HG02885 (cell line): ENCODE data around the gene TMC2.
A peak's percentile ranks its signal among the peaks of the same experiment; 100 is the strongest.

ENCODE experiments used
- ATAC-seq: cut with Tn5 transposase; IDR thresholded peaks from one replicate; pipeline ENCODE4 v1.9.1; 2021; ENCODE audit warnings: mild to moderate bottlenecking; ENCODE audit not compliant: unreplicated experiment, poor library complexity

TMC2 gene

DNA sequence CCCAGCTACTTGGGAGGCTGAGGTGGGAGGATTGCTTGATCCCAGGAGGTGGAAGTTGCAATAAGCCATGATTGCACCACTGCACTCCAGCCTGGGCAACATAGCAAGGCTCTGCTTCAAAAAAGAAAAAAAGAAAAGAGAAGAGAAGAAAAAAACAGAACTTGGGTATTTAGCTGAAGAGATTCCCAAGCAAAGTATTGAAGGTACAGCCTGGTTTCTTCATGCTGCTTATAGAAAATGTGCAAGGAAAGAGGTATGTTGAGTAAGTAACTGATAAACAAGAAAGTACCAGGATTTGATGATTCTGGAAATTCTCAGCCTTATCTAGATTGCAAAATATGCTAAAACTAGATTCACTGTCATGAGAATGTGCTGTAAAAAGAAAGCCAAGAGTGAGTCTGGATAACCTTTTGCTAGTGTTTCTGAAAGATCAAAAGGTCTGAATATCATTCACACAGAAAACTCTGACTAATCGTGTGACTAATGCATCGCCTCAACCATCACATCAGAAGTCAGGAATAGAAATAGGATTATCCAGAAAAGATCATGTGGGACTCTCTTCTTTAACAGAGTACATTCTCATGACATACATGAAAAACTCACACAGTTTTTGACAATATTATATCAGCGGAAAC, 83.7 kb downstream of the TMC2 start:
- no peak for ATAC-seq

DNA sequence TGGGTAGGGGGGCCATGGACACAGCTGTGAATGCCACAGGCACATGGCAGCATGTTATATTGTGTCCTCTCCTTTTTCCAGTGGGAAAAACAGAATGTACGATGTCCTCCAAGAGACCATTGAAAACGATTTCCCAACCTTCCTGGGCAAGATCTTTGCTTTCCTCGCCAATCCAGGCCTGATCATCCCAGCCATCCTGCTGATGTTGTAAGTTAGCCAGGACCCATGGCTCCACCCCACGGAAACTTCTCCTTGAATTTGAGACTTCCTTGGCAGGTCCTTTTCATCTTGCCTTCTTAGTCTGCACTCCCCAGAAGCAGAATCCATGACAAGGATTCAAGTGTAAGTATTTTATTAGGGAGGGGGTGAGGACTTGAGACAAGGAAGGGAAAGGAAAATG, 87.8 kb downstream of the TMC2 start:
- ATAC-seq = no peak

DNA sequence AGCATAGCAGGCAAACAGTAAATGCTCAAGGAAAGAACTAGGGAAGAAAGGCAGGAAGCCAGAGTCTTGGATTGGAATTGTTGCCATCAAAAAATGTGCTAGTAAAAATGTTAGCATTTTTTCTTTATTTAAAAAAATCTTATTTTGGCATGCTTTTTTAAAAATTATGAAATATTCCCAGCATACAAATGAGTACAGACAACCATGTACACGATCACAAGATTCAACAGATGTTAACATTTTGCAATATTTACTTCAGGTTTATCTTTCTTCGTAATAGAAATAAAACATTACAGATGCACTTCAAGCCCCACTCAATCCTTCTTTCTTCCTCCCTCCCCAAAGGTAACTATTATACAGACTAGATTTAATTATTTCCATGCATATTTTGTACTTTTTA, 88.7 kb downstream of the TMC2 start:
- ATAC-seq = no peak

DNA sequence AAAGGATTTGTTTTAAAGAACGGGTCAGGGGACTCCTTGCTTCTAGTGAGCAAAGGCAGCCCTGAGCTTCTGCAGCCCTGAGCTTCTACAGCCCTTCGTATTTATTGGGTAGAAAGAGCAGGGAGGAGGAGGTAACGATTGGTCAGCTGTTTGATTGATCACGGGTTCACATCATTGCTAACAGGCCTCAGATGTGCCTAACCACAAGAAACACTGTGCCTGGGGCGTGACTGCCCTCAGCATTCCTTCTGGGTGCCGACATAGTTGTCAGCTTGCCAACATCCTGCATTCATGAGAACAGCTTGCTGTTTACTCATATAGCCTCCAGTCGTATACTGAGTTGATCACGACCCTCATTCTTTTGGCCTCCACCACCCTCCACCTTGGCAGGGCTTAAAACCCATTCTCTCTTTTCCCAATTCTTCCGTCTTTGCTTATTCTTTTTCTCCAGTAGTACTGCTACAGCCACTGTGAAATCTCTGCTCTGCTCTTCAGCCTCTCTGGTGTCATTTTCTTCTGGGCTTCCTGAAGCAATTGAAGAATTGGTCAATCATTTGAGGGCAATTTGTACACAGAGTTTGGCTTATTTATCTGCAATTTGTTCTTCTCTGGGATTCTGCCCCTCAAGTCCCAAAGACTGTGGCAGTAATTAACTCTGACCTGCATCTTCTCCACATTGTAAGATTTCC, 90.6 kb downstream of the TMC2 start:
- no peak for ATAC-seq

- no peak for ATAC-seq
Measured at GRCh38 chr20:2631228-2631627, 94.9 kb downstream of the TMC2 start.

DNA sequence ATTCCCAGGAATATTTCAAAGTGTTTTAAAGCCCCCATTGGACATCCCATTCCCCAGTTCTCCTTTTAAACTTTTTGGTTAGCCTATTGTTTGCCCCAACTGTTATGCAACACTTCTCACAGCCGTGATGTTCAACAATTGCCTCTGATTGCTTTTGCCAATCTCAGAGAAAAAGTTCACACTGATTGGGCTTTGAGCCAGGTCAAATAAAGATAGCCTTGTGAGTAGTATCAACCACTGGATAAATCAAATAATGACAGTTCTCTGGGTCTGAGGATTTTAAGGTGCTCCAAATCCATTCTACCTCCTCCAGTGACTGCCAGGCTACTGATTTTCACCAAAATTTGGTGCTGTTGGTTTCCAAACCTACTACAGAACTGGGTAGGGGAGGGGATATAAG, 97.0 kb downstream of the TMC2 start:
- ATAC-seq = no peak

- ATAC-seq = no peak
Measured at GRCh38 chr20:2637246-2637645, 100.9 kb downstream of the TMC2 start.

DNA sequence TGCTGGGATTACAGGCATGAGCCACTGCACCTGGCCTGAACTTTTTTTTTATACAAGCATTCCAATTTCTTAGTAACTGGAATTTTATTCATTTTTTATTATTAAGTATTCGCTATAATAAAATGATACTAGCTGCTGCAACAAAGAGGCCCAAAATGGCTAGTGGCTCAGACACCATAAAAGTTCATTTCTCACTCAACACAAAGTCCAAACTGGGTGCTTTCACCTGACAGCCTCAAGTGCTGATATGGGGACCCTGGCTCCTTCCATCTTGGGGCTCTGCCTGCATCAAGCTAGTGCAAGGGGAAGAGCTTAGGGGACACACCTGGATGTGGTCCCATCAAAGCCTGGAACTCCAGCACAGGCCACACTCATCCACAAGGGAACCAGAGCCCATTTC, 103.9 kb downstream of the TMC2 start:
- no peak for ATAC-seq

DNA sequence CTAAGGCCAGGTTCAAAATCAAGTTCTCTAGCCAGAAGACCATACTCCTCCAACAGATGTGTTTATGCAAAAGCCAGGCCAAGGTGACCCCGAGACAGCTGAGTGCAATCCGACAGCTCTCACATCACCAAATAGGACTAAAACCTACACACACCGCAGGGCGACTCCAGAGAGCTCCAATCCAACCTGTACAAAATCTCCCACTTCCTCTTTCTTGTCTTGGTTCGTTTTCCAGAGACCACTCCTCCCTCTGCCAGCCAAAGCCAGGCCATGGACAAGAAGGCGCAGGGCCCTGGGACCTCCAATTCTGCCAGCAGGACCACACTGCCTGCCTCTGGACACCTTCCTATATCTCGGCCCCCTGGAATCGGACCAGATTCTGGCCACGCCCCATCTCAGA, 104.5 kb downstream of the TMC2 start:
- no peak for ATAC-seq

GRCh38 chr20:2643708-2644107, 107.3 kb downstream of the TMC2 start:
- no peak for ATAC-seq

DNA sequence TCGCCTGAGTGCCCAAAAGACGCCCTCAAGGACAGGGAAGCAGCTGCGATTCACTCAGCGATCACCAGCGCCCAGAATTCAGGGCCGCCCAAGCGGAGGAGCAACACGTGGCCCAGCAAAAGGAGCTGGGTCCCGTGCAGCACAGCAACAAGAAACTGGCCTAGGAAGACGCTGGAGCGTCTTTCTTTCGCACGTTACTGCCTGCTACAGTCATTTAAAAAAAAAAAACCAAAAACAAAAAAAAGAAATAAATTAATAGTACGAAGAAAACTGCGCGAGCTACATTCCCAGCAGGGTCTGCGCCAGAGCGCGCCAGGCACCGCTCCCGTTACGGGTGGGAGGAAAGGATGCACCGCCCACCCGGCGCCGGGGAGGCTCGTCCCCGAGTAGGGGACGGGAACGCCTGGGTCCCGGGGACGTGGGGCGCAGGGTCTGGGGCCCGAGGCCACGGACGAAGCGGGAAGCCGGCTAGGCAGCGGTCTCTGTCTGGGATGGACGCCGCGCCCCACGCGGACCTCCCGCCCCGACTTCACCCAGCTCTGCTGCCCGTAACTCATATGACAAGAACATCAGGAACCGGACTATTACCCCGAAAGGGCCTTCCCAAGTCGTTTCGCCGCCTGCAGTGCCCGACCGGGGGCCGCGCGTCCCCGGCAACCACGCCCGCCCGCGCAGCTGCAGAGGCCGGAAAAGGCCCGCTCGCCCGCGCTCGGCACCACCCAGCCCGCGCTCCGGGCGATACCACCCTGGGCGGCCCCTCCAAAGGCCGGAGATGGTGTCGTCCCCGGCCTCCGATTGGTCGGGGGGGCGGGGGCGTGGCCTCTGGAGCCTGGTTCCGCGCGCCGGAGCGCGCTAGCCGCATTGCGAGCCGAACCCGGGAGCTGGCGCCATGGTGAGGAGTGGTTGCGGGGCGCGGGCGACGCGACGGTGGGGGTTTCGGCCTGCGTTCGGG, 115.7 kb downstream of the TMC2 start, which contains the start of gene NOP56:
NOP56 (plus strand) TSS at position 861 of the 952 bp plus-strand sequence; CDS start at position 890, 29 bp downstream.
- peak; percentile 84 for ATAC-seq

DNA sequence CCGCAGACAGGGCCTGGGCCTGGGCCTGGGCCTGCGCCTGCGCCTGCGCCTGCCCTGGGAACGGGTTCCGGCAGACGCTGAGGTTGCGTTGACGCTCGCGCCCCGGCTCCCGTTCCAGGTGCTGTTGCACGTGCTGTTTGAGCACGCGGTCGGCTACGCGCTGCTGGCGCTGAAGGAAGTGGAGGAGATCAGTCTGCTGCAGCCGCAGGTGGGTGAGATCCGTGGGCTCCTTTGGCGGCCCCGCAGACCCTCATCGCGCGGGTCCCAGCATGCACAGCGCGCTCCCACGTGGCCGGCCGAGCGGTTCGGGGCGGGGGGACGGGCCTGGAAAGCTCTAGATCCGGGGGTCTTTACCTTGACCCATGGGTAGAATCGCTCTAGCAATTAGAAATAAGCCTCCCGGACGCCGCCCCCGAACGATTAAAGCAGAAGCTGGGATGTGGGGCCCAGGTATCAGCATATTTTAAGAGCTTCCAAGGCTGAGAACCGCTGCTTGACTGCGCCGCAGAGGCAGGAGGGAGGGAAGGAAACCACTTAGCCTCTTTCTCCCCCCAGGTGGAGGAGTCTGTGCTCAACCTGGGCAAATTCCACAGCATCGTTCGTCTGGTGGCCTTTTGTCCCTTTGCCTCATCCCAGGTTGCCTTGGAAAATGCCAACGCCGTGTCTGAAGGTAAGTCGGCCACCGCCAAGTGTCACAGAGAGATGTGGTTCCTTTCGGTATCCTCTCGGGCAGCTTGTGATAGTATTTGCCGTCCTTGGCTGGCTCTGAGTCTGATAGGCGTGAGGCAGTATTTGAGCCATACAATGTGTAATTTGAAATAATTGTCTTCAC, 116.6 kb downstream of the TMC2 start:
- ATAC-seq = peak; percentile 51

- no peak for ATAC-seq
Measured at GRCh38 chr20:2653556-2654383, 117.4 kb downstream of the TMC2 start.

DNA sequence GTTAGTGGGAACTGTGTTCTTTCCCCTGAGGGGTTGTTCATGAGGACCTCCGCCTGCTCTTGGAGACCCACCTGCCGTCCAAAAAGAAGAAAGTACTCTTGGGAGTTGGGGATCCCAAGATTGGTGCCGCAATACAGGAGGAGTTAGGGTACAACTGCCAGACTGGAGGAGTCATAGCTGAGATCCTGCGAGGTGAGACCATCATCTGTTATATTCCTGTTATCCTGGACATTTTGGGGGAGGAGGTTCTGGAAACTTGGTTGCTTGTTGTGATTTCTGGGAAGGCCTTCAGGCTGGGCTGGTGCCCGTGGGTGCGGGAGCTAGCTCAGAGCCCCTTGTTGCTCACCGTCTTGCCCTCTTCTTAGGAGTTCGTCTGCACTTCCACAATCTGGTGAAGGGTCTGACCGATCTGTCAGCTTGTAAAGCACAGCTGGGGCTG, 118.0 kb downstream of the TMC2 start:
- ATAC-seq = no peak

GRCh38 chr20:2654831-2655230, 118.5 kb downstream of the TMC2 start:
- no peak for ATAC-seq

- ATAC-seq = no peak
Measured at GRCh38 chr20:2655331-2656116, 119.2 kb downstream of the TMC2 start.

DNA sequence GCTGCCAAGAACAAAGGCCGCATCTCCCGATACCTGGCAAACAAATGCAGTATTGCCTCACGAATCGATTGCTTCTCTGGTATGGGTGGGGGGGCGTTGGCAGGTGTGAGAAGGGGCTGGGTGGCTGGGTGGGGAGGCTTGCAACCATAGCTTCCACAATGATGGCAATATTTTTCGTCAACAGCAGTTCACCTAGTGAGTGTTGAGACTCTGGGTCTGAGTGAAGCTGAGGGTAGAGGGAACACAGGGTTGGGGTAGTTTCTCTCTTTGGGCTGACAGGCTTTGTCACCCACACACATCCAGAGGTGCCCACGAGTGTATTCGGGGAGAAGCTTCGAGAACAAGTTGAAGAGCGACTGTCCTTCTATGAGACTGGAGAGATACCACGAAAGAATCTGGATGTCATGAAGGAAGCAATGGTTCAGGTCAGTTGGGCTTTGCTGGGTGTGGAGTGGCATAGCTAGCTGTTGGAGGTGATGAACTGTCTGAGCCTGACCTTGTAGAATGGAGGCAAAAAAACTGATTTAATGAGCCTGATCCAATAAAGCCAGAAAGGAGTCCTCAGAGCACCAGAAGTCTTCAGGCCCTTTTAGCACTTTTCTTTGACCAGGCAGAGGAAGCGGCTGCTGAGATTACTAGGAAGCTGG, 120.2 kb downstream of the TMC2 start:
- ATAC-seq = no peak

- no peak for ATAC-seq
Measured at GRCh38 chr20:2657241-2657640, 120.9 kb downstream of the TMC2 start.
